WTC11 (cell line): ENCODE measurements around the gene PPM1L. TPM values are rescaled to one million over a fixed set of nuclear protein-coding genes. Genes with fewer than 3 reads are reported as not detected.

Experiments used
- ATAC-seq: fragments of 200-7000 bp; cut with Tn5 transposase; 2 replicates; pipeline ENCODE4 v1.10.0; 2021; ENCODE audit warnings: mild to moderate bottlenecking, moderate library complexity
- CTCF ChIA-PET: fragments of 300-600 bp; sonication (Branson Sonifier 250); formaldehyde crosslinking; loops from one replicate; lab custom pipeline; 2021; ENCODE audit warnings: antibody characterized with exemption; lab: Charles Lee
- POLR2A ChIA-PET: fragments of 350-600 bp; sonication (Branson Sonifier 250); formaldehyde crosslinking; loops from one replicate; lab custom pipeline; 2021; ENCODE audit warnings: antibody characterized with exemption; lab: Charles Lee
- DNase-seq: peaks from one replicate; pipeline ENCODE4 v3.0.0; 2021; ENCODE audit warnings: low spot score
- H3K27ac Mint-ChIP-seq: 2 replicates; pipeline ENCODE4 v1.8.0; 2021; ENCODE audit warnings: mixed read lengths
- H3K27me3 Mint-ChIP-seq: 2 replicates; pipeline ENCODE4 v1.8.0; 2021; ENCODE audit warnings: low read depth, mild to moderate bottlenecking, moderate library complexity, mixed read lengths
- H3K36me3 Mint-ChIP-seq: 2 replicates; pipeline ENCODE4 v1.8.0; 2021; ENCODE audit warnings: mixed read lengths
- H3K4me1 Mint-ChIP-seq: 2 replicates; pipeline ENCODE4 v1.8.0; 2022; ENCODE audit warnings: mixed read lengths
- H3K4me3 Mint-ChIP-seq: 2 replicates; pipeline ENCODE4 v1.8.0; 2021; ENCODE audit warnings: mild to moderate bottlenecking, moderate library complexity, mixed read lengths
- H3K9me3 Mint-ChIP-seq: 2 replicates; pipeline ENCODE4 v1.8.0; 2021; ENCODE audit warnings: mixed read lengths
- CTCF ChIP-seq: fragments of 200-600 bp; IDR thresholded peaks from 2 replicates; pipeline ENCODE4 v1.8.0; 2022; ENCODE audit warnings: antibody characterized with exemption
- E2F1 ChIP-seq: sonication (generic); formaldehyde crosslinking; IDR thresholded peaks from 2 replicates; pipeline ENCODE4 v1.8.0; 2022; ENCODE audit warnings: mild to moderate bottlenecking, missing genetic modification reagents
- E2F4 ChIP-seq: sonication (generic); formaldehyde crosslinking; IDR thresholded peaks from 2 replicates; pipeline ENCODE4 v1.8.1; 2022; ENCODE audit warnings: low read depth, mild to moderate bottlenecking, moderate library complexity, missing genetic modification reagents, borderline replicate concordance
- ERG ChIP-seq: fragments of 250-450 bp; sonication (Bioruptor Pico); IDR thresholded peaks from 2 replicates; pipeline ENCODE4 v1.8.0; 2021; ENCODE audit warnings: mild to moderate bottlenecking
- ESRRA ChIP-seq: sonication (generic); formaldehyde crosslinking; IDR thresholded peaks from 2 replicates; pipeline ENCODE4 v1.8.1; 2022; ENCODE audit warnings: mild to moderate bottlenecking, missing genetic modification reagents, borderline replicate concordance
- GABPB1 ChIP-seq: sonication (generic); formaldehyde crosslinking; IDR thresholded peaks from 2 replicates; pipeline ENCODE4 v1.8.1; 2023; ENCODE audit warnings: mild to moderate bottlenecking, missing genetic modification reagents
- HMGA2 ChIP-seq: fragments of 250-450 bp; sonication (Bioruptor Pico); IDR thresholded peaks from 2 replicates; pipeline ENCODE4 v1.4.0; 2021; ENCODE audit warnings: mild to moderate bottlenecking, moderate library complexity
- IRF1 ChIP-seq: sonication (generic); formaldehyde crosslinking; IDR thresholded peaks from 2 replicates; pipeline ENCODE4 v1.8.0; 2023; ENCODE audit warnings: missing genetic modification reagents
- NR1H2 ChIP-seq: sonication (generic); formaldehyde crosslinking; IDR thresholded peaks from 2 replicates; pipeline ENCODE4 v1.9.0; 2021; ENCODE audit warnings: mild to moderate bottlenecking, moderate library complexity, missing genetic modification reagents
- NR2C2 ChIP-seq: sonication (generic); formaldehyde crosslinking; IDR thresholded peaks from 2 replicates; pipeline ENCODE4 v1.8.0; 2022; ENCODE audit warnings: mild to moderate bottlenecking, missing genetic modification reagents
- NR3C1 ChIP-seq: sonication (generic); formaldehyde crosslinking; conservative IDR thresholded peaks from 2 replicates; pipeline ENCODE4 v1.8.1; 2023; ENCODE audit warnings: low read depth, mild to moderate bottlenecking, missing genetic modification reagents
- PRDM15 ChIP-seq: sonication (generic); formaldehyde crosslinking; IDR thresholded peaks from 2 replicates; pipeline ENCODE4 v1.8.0; 2022; ENCODE audit warnings: missing genetic modification reagents
- TEAD4 ChIP-seq: sonication (generic); formaldehyde crosslinking; IDR thresholded peaks from 2 replicates; pipeline ENCODE4 v1.8.0; 2022; ENCODE audit warnings: mild to moderate bottlenecking, missing genetic modification reagents
- USF1 ChIP-seq: sonication (generic); formaldehyde crosslinking; IDR thresholded peaks from 2 replicates; pipeline ENCODE4 v1.8.0; 2022; ENCODE audit warnings: mild to moderate bottlenecking, missing genetic modification reagents
- ZNF219 ChIP-seq: sonication (generic); formaldehyde crosslinking; IDR thresholded peaks from 2 replicates; pipeline ENCODE4 v1.8.0; 2023; ENCODE audit warnings: missing genetic modification reagents, mild to moderate bottlenecking, borderline replicate concordance
- ZNF512 ChIP-seq: sonication (generic); formaldehyde crosslinking; IDR thresholded peaks from 2 replicates; pipeline ENCODE4 v1.8.1; 2022; ENCODE audit warnings: missing genetic modification reagents, borderline replicate concordance
- total RNA-seq: library from RNA; stranded (reverse); gene quantifications from 3 replicates; pipeline ENCODE4 v1.2.3, GENCODE V29; 2021

Gene PPM1L
- total RNA-seq, 1 experiment from 2014 or later, result 18.1 TPM

- Mint-ChIP-seq H3K27ac (no peak overlapping the region), H3K36me3 (peaks cover 4% of the 10 kb centered on the region; the same call in 1 of the 2 replicates), H3K4me3 (no peak overlapping the region), H3K27me3 (no peaks in the 10 kb centered on the region), H3K9me3 (peaks cover 15% of the 10 kb centered on the region), H3K4me1 (no peaks in the 10 kb centered on the region)
- CTCF ChIA-PET, result interaction anchor here (1.0 kb wide), 1 partner anchor 223 kb away, joined by 4 read pairs; no protein-coding TSS in a partner anchor
- POLR2A ChIA-PET, result no interaction called here
- TF ChIP-seq CTCF, result 0 out of 2 replicates have a peak, but pooled peaks have one; percentile 19
- TF ChIP-seq PRDM15, result no peak
- DNase-seq, result peak; percentile 16
- ATAC-seq, result peak; percentile 97
These were observed 35.8 kb upstream of the PPM1L start for GRCh38 chr3:160720123-160720746.

- ATAC-seq (no peak), DNase-seq (no peak)
- H3K36me3 Mint-ChIP-seq, result peaks cover 4% of the 10 kb centered on the region; the same call in 1 of the 2 replicates
- H3K4me1 Mint-ChIP-seq, result no peaks in the 10 kb centered on the region
- ChIA-PET POLR2A (no interaction called here), CTCF (no interaction called here)
- H3K27me3 Mint-ChIP-seq, result no peaks in the 10 kb centered on the region; the same call in 1 of the 2 replicates
- H3K9me3 Mint-ChIP-seq, result peaks cover 17% of the 10 kb centered on the region
- no peak overlapping the region for H3K27ac Mint-ChIP-seq
- H3K4me3 Mint-ChIP-seq, result no peak overlapping the region
- TF ChIP-seq NR3C1 (CRISPR knock-in tag), result no peak
- no peak for TF ChIP-seq ZNF219 (CRISPR knock-in tag)
- no peak for TF ChIP-seq E2F4 (CRISPR knock-in tag)
- TF ChIP-seq E2F1, result no peak
- no peak for TF ChIP-seq TEAD4
- TF ChIP-seq PRDM15, result no peak
- no peak for TF ChIP-seq ESRRA
- no peak for TF ChIP-seq GABPB1 (CRISPR knock-in tag)
- TF ChIP-seq ZNF512 (CRISPR knock-in tag), result no peak
- no peak for TF ChIP-seq USF1 (CRISPR knock-in tag)
- no peak for TF ChIP-seq HMGA2 (CRISPR knock-in tag)
- no peak for TF ChIP-seq NR1H2 (CRISPR knock-in tag)
- no peak for TF ChIP-seq IRF1
- TF ChIP-seq NR2C2 (CRISPR knock-in tag), result no peak
- TF ChIP-seq ERG (CRISPR knock-in tag), result no peak
These were observed 33.7 kb upstream of the PPM1L start for GRCh38 chr3:160722331-160722730.
